ENCODE measurements around the gene NDRG2. TPM values are rescaled to one million over a fixed set of nuclear protein-coding genes. Genes with fewer than 3 reads are reported as not detected.

Gene NDRG2
- total and polyA plus RNA-seq, 8 donors = 61.3 to 418 (median 107) TPM

DNA sequence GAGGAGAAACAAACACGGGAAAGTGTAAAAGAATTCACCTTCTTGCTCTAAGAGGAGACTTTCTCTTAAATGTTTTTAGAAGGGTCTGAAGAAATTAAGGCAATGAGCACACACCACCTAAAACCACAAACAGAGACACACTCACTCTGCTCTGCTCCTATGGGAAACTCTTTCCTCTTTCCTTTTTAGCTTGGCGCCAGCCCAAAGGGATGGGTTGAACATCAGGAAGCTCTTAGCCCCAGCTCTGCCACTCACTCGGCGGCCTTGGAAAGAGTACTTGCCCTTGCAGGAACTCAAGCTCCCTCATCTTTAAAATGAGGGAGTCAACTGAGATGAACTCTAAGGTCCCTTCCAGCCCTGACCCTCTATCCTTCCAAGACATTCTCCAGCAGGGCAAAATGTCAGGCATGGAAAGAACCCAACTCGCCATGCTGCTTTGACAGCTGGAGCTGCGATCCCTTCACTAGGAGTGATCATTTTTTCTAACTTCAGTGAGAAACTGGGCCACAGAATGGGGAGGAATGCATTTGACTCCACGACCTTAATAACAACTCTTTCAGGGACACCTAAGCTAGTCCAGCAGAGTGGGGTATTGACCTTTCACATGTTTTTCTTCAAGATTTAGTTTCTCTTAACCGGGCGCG lies 31.8 kb upstream of the NDRG2 start:
- no peak for DNase-seq
- no peaks in the 10 kb centered on the region for H3K36me3 ChIP-seq
- WGBS, 5 donors = 79 to 90% (median 87%) methylated on average over 10 of the region's 10 CpGs
- H3K4me1 ChIP-seq = peaks cover 3 to 38% (median 20%) of the 10 kb centered on the region in 4 donors
- TF ChIP-seq POLR2AphosphoS5 (IDR thresholded peaks at IDR 0.05) (no peak), EP300 (IDR thresholded peaks at IDR 0.05) (no peak), POLR2A (IDR thresholded peaks at IDR 0.05) (no peak)
- TF ChIP-seq, protein P1, sequence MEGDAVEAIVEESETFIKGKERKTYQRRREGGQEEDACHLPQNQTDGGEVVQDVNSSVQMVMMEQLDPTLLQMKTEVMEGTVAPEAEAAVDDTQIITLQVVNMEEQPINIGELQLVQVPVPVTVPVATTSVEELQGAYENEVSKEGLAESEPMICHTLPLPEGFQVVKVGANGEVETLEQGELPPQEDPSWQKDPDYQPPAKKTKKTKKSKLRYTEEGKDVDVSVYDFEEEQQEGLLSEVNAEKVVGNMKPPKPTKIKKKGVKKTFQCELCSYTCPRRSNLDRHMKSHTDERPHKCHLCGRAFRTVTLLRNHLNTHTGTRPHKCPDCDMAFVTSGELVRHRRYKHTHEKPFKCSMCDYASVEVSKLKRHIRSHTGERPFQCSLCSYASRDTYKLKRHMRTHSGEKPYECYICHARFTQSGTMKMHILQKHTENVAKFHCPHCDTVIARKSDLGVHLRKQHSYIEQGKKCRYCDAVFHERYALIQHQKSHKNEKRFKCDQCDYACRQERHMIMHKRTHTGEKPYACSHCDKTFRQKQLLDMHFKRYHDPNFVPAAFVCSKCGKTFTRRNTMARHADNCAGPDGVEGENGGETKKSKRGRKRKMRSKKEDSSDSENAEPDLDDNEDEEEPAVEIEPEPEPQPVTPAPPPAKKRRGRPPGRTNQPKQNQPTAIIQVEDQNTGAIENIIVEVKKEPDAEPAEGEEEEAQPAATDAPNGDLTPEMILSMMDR (IDR thresholded peaks at IDR 0.05) = no peak
- H3K4me3 ChIP-seq = no peak overlapping the region
- no peaks in the 10 kb centered on the region for H3K9me3 ChIP-seq
- H3K27me3 ChIP-seq = no peaks in the 10 kb centered on the region
- H3K27ac ChIP-seq = no peak overlapping the region
- intact Hi-C loops (cut with DNase I; ENCODE audit: low total_unique reads) = no loop called here

GRCh38 chr14:21055432-21056117 lies 30.7 kb upstream of the NDRG2 start:
- 24 to 51% (median 39%) methylated on average over 5 of the region's 5 CpGs for WGBS, 5 donors
- intact Hi-C loops (cut with DNase I; ENCODE audit: low total_unique reads) = no loop called here
- peak in 1 of 2 donors; percentile 35 for DNase-seq
- no peaks in the 10 kb centered on the region for H3K27me3 ChIP-seq
- peaks cover 3 to 33% (median 17%) of the 10 kb centered on the region in 4 donors for H3K4me1 ChIP-seq
- TF ChIP-seq EP300 (IDR thresholded peaks at IDR 0.05) (no peak), POLR2A (IDR thresholded peaks at IDR 0.05) (no peak), POLR2AphosphoS5 (IDR thresholded peaks at IDR 0.05) (no peak)
- TF ChIP-seq, protein P1 (IDR thresholded peaks at IDR 0.05) = no peak
- H3K9me3 ChIP-seq = no peaks in the 10 kb centered on the region
- H3K36me3 ChIP-seq = no peaks in the 10 kb centered on the region
- no peak overlapping the region for H3K4me3 ChIP-seq
- peak overlapping the region in 3 of 5 donors; percentile 0 to 60 (median 1) for H3K27ac ChIP-seq

DNA sequence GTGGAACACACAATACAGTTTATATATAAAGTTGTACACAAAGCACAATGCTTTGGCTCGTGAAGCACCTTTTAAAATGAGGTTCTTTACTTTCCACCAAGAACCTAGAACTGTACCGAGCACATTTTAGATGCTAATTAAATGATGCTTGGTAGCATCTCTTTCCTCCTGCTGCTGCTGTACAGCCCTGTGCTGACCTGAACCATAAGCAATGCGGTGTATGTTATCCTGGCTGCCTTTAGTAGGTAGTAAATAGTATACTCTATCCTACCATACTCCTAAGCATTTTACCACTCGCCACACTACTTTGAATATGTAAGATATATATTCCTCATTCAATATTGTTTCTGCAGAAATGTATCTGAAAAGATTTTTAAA lies 29.9 kb upstream of the NDRG2 start:
- no peaks in the 10 kb centered on the region for H3K27me3 ChIP-seq
- no peaks in the 10 kb centered on the region for H3K9me3 ChIP-seq
- no peak for DNase-seq
- H3K36me3 ChIP-seq = no peaks in the 10 kb centered on the region
- intact Hi-C loops (cut with DNase I; ENCODE audit: low total_unique reads) = no loop called here
- 42 to 68% (median 59%) methylated on average over 4 of the region's 4 CpGs for WGBS, 5 donors
- peak overlapping the region in 1 of 5 donors; percentile 60 for H3K27ac ChIP-seq
- TF ChIP-seq EP300 (IDR thresholded peaks at IDR 0.05) (no peak), POLR2A (IDR thresholded peaks at IDR 0.05) (no peak), POLR2AphosphoS5 (IDR thresholded peaks at IDR 0.05) (no peak)
- TF ChIP-seq, protein P1 (IDR thresholded peaks at IDR 0.05) = no peak
- peaks cover 3 to 27% (median 13%) of the 10 kb centered on the region in 4 donors for H3K4me1 ChIP-seq
- no peak overlapping the region for H3K4me3 ChIP-seq

GRCh38 chr14:21054123-21054767 lies 29.4 kb upstream of the NDRG2 start:
- DNase-seq = no peak

More at GRCh38 chr14:21054123-21054767, 29.4 kb upstream of the NDRG2 start:
- peak overlapping the region in 1 of 5 donors; percentile 60 for H3K27ac ChIP-seq
- no peak overlapping the region for H3K4me3 ChIP-seq
- TF ChIP-seq, protein P1 (IDR thresholded peaks at IDR 0.05) = no peak
- TF ChIP-seq POLR2A (IDR thresholded peaks at IDR 0.05) = no peak
- no peak for TF ChIP-seq EP300 (IDR thresholded peaks at IDR 0.05)
- peak in 1 of 3 donors; percentile 13 for TF ChIP-seq POLR2AphosphoS5 (IDR thresholded peaks at IDR 0.05)
- H3K36me3 ChIP-seq = no peaks in the 10 kb centered on the region
- intact Hi-C loops (cut with DNase I; ENCODE audit: low total_unique reads) = no loop called here
- no peaks in the 10 kb centered on the region for H3K27me3 ChIP-seq
- H3K4me1 ChIP-seq = peaks cover 3 to 27% (median 13%) of the 10 kb centered on the region in 4 donors
- 25 to 45% (median 42%) methylated on average over 3 of the region's 3 CpGs for WGBS, 5 donors
- H3K9me3 ChIP-seq = no peaks in the 10 kb centered on the region
